Uterus (tissue), 2 donors: Measurements from ENCODE around the gene CECR2.

Experiments
- POLR2A ChIP-seq, 2 donors: fragments of 450-650 bp; IDR thresholded peaks; one replicate each; pipeline ENCODE4 v1.6.1; 2016; ENCODE audit warnings: antibody characterized with exemption in 2 of 2, mild to moderate bottlenecking in 1 of 2, moderate library complexity in 1 of 2
- TF ChIP-seq, protein P1 (sequence below), 4 experiments: fragments of 200-600 bp in 2 of 4; fragments of 450-650 bp in 2 of 4; sonication (generic) in 2 of 4; IDR thresholded peaks; one replicate each; pipeline ENCODE4 v1.5.1; 2016 to 2019; ENCODE audit warnings: antibody characterized with exemption in 4 of 4, mild to moderate bottlenecking in 2 of 4, moderate library complexity in 1 of 4

DNA sequence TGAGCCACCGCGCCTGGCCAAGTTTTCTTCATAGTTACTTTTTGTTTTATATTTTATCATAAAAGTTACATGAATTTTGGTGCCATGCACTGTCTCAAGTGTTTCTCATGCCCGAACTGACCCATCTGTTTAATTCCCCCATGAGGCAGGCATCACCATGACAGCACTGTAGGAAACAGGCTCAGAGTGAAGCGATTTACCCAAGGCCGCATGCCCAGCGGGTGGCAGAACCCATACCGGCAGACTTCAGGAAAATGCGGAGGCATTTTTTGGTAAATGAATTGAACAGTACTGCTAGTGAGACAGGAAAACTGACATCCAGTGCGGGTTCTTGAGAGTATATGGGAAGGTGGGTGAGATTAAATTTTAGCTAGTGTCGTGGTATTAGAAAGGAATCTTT lies 19.0 kb downstream of the CECR2 start:
- TF ChIP-seq POLR2A (IDR thresholded peaks at IDR 0.05) = no peak
- TF ChIP-seq, protein P1, sequence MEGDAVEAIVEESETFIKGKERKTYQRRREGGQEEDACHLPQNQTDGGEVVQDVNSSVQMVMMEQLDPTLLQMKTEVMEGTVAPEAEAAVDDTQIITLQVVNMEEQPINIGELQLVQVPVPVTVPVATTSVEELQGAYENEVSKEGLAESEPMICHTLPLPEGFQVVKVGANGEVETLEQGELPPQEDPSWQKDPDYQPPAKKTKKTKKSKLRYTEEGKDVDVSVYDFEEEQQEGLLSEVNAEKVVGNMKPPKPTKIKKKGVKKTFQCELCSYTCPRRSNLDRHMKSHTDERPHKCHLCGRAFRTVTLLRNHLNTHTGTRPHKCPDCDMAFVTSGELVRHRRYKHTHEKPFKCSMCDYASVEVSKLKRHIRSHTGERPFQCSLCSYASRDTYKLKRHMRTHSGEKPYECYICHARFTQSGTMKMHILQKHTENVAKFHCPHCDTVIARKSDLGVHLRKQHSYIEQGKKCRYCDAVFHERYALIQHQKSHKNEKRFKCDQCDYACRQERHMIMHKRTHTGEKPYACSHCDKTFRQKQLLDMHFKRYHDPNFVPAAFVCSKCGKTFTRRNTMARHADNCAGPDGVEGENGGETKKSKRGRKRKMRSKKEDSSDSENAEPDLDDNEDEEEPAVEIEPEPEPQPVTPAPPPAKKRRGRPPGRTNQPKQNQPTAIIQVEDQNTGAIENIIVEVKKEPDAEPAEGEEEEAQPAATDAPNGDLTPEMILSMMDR (IDR thresholded peaks at IDR 0.05) = no peak
